T-helper 2 cell treated with Interferon-gamma antibody and Interleukin-4, amounts not matched to agents 100 ng/mL and 5 ng/mL, for 36 hours (primary cell): ENCODE results near the gene DENND1B. TPM values are rescaled to one million over a fixed set of nuclear protein-coding genes. Genes with fewer than 3 reads are reported as not detected.

Experiments used
- intact Hi-C: fragments of 100-400 bp; cut with micrococcal nuclease; formaldehyde crosslinking; loops from one replicate; pipeline ENCODE4 v1.15.1; 2023
- total RNA-seq: library from RNA; stranded (reverse); gene quantifications from 2 replicates; pipeline ENCODE4 v1.2.3, GENCODE V29; 2022

The DENND1B gene
- total RNA-seq, 1 donor from 2014 or later, result 55.9 TPM

DNA sequence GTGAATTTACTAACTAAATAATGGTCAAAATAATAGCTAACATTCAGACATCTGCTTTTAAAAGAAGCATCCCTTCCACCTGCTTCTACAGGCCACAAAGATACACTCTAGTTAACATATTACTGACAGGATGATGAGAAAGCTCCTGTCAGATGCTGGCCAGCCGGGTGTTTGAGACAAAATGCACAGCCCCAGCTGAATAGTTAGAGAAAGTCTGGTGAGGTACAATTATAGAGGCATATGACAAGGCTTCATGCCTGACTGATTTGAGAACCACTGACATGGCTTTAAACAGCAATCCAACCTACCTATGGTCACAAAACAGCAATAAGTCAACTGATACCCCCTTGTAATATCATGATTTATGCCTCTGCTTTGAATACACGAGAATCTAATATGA is 137.0 kb downstream of the DENND1B start:
- intact Hi-C loops, result no loop called here

DNA sequence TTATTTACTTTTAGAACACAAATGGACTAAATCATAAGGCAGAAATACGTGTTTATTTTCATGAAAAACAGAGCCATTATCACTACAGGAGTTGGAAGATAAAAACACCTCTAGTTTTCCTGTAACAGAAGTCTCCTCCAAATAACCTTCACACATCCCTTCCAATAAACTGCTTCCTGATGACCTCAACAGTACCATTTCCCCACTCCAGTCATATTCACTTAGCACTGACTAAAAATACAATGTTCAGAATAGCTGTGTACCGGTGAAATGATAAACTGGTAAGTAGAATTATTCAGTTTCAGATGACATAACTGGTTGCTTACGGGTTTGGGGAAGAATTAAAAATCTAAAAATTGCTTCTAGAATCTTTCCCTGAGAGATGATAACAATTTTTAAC is 137.9 kb downstream of the DENND1B start:
- intact Hi-C loops, result no loop called here

DNA sequence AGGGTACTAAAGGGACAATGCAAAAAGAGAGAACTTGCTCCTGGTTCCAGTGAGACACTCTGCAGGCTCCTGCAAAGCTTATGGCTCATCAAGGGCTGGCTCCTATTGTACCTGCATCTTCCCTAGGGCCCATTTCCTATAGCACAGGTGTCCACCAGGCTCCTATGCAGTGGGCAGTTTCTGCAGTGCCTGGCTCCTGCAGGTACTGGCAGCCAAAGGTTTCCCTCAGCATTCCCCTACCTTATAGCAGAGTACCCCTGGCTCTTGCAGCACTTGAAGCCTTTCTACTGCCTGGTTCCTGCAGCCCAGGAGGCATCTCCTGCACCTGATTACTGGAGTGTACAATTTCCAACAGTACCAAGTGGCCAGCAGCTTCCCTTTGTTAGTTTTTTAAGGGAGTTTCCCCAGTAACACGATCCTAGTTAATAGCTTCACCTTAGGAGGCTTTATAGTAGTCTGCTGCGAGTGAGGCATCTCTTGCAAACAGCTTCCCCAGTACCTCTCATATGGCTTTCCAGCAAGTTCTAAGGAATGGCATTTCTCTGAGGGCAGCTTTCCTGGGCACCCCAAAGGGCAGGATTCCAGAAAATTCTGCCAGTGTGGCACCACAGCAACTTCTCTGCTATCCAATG is 141.7 kb downstream of the DENND1B start:
- intact Hi-C loops, result no loop called here

DNA sequence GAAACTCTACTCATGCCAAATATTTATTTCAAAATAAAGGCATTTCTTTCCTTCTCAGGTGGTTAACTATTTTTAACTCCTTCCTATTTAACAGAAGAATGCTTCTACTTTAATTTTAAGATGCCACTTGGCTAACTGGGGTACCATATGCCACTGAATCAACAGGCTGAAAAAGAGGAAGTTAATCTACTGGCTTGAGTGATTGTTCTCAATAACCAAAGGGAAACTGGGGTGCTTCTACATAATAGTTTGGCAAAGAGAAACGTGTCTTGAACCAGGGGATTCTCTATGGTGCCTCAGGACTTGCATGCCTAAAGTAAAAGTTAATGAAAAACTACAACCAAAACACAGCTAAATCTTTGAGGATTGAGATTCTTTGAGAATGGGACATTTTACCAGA is 142.6 kb downstream of the DENND1B start:
- intact Hi-C loops, result no loop called here

DNA sequence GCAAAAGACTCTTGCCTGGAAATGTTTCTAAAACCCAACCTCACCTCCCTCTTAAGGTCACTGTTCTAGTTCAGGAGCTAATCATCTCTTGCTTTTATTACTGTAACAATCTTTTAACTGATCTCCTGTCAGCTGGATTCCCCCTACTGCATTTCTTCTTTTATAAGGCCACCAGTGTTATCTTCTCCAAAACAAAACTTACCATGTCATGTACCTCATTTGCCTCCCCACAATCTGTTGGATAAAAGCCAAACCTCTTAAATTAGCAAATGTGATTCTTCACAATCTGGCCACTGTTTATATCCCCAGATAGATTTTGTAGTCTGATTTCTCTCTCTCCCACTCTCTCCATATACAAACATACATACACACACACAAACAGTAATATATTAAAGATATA is 143.3 kb downstream of the DENND1B start:
- intact Hi-C loops, result no loop called here

DNA sequence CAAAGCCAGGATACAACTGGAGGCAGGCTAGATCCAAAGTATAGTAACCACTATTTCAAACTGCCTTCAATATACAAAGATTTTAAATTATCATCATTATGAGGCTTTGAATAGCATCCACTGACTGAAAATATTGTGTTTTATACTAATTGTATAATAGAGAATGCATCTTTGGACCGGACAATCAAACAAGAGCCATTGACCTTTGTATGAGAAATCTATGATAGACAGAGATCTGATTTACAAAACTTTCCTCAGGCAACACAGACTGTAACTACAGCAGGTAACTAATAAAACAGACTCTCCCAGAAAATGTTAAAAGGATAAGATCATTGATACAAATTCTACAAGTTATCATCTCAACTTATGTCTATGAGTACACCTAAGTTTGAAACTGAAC is 152.9 kb downstream of the DENND1B start:
- intact Hi-C loops, result no loop called here

DNA sequence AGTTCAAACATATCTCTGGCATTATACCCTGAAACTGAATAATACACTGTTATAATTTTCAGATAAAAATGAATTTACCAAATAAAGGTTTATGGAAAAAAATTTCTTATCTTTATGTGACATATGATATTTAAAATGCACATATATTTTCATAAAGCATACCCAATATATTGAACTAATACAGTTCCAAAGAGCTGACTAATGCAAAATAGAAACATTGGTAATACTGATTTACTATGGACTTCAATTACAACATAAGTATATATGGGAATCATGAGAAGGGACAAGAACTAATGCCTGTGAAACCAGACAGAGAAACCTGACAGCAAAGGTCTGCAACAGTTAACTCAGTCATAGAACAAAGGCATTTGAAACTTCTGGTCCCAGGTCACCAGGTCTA is 153.5 kb downstream of the DENND1B start:
- intact Hi-C loops, result no loop called here

DNA sequence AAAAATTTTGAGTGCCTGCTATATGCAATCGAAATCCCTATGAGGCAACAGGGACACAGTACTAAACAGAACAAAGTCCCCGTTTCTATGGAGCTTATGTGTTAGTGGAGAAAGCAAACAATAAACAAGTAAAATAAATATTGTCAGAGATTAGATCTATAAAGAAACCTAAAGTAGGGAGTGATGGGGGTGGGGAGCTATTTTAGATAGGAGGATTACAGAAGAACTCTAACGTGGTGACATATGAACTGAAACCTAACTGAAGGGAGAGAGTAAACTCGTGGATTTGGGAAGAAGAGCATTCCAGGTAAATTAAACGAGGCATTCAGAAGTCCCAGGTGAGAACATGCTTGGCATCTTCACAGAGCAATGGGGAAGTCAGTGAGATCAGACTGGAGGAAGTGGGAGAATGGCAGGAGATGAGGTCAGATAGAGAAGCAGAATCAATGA is 154.5 kb downstream of the DENND1B start:
- intact Hi-C loops, result no loop called here

DNA sequence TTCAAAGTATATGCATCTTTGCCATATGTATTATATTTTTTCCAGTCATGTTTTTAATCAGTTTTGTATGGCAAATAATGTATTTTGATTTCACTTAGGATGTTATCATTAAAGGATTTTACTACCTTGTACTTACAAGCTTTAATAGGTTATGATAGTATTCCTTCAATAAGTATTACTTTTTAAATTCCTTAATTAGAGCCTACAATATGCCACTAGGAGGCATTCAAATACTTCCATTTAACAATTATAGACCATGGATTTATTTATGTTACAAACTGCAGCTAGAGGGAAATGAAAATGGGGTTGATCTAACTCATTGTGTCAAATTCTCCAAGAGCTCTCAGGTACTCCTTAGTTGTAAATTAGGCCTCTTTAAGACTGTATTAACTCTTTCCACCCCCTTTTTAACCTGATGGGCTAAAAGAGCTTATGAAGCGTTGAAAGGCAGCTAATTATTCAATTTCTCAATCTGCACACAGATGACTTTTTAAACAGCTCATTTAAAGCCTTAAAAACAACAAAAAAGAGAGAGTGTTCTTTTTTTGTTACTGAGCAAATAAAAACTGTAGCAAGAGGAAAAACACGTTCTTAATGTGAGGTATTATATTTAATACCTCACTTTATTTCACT is 156.2 kb downstream of the DENND1B start:
- intact Hi-C loops, result loop anchor here (10.0 kb wide), 3 partner anchors 46 to 146 kb away; no protein-coding TSS in a partner anchor

DNA sequence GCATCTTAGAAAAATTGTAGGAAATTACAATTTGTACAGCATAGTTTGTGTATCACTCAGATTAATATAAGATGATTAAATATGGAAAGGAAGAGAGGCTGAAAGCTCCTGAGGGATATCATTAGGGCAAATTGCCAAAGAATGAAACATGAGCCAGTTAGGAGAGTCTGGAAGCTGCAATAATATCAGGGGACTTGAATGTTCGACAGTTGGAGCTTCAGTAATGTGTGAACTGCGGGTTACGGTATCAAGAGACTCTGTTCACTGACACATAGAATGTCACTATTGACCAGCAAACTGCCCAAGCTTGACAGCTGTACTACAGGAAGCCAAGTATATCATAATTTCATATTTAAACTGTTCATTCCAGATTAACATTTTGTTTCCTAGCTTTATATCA is 157.2 kb downstream of the DENND1B start:
- intact Hi-C loops, result loop anchor here (10.0 kb wide), 3 partner anchors 47 to 147 kb away; no protein-coding TSS in a partner anchor

DNA sequence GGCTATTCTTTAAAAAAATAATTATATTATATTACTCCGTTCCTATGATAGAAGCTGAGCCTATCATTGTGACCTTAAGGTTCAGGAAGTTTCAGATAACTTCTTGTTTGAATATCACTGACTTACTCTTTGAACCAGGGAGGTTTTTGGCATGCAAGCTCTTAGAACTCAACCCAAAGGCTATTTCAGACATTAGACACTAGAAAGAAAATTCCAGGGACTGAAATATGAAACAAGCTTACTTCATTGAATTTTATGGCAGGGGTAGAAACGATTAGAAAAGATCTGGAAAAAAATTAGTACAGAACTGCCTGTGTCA is 159.6 kb downstream of the DENND1B start:
- intact Hi-C loops, result loop anchor here (1.0 to 10.0 kb wide), 5 partner anchors 49 to 301 kb away; partner anchors contain the start of gene LHX9

DNA sequence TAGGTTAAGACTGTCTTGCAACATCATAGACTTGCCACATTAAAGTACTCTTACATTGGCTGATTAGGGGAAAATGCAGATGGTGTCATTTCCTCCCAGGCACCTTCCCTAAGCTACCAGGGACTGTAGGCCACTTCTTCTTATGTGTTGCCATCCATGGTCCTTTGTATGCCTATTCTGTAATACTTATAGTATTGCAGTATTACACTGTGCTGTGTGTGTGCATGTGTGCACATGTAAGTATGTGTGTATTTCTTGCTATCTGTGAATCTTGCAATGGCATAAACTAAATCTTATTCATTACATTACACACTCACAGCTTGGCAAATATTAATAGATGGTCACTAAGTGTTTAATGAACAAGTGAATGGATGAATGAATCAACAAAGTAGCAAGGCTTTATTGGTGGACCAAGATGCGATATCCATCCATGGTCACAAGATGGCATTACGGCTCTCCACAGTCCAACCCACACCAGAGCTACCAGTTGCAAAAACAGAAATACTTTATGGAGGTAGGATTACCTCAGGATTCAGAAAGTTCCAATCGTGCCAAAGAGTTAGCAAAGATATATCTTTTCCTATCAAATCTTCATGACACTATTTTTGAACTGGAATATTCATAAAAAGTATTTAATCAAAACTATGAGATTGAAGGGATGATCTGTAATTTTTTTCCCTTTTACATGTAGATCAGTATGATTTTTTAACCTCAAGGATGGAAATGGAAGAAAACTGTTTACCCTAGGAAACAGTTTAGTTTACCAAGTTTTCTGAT is 160.2 kb downstream of the DENND1B start:
- intact Hi-C loops, result loop anchor here (1.0 to 10.0 kb wide), 5 partner anchors 50 to 302 kb away; partner anchors contain the start of gene LHX9

DNA sequence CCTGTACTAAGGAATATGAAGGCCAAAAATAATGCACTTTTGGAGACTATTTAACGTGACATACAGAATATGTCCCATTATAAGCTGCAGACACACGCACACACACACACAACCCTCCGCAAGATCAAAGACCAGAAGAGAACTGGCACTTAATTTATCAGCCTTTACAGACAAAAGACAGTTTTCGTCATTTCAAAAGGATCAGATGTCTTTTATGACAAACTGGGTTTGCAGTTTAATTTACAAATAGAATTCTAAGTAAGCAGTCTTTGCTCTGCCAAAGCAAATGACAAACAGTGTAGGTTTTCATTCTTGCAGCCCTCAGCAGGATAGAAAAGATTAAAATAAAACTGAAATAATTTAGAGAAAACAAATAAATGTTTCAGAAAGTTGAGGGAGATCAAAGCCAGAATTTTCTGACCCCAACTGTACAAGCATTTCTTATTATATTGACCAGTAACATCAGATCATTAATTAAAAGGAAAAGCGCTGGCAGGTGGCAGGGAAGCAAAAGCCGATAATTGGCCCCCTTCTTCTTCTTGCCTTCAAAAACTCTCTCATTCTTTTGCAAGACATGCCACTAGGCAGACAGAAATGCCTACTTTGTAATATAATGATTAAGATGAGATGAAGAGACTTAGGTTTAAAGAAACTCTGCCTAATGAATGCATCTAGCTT is 169.0 kb downstream of the DENND1B start:
- intact Hi-C loops, result no loop called here

DNA sequence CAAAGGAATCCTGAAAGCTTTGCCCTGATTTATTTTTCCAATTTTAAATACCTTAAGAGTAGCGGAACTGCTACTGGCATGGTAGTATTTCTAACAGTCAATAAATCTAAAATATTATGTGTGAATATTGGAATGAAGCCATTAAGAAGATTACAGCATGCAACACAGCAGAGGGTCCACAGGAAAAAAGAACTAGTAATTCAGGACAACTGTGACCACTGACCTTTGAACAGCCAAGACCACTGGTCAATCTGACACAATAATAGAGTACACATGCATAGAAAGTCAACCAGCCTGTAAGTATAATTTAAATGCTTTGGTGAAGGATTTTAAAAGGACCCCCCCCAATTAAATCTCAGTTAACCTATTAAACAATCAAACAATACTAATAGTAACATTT is 171.0 kb downstream of the DENND1B start:
- intact Hi-C loops, result no loop called here

DNA sequence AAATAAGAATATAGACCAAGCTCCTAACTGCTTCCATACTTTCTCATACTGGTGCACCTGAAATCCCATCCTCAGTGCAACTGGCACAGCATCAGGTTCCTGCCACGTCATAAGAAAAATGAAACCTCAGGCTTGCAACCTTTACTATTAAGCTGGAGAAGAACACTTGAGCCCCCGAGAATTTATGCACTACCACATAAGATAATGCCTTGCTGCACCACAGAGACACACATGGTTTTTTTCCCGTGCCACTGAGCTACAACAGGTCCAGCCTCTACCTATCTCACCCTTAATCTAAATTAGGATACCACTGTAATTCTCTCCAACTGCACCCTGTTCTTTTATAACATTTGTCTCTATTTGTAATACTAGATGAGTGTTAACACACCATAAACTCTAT is 174.5 kb downstream of the DENND1B start:
- intact Hi-C loops, result no loop called here

DNA sequence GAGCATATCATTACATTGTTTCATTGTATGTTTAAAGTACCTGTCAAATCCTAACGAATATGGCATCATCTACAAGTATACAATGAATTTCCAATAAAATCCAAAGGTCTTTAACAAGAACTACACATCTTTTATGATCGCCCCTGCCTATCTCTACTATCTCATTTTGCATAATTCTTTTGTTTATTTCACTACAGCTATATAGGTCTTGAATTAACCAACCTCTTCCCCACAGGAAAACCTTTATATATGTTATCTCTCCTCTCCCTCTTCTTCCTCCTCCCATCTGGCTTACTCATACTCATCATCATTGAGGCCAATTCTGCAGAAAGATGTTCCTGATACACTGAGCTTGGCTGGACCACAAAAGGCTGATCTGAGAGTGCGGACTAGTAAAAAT is 175.5 kb downstream of the DENND1B start:
- intact Hi-C loops, result no loop called here

DNA sequence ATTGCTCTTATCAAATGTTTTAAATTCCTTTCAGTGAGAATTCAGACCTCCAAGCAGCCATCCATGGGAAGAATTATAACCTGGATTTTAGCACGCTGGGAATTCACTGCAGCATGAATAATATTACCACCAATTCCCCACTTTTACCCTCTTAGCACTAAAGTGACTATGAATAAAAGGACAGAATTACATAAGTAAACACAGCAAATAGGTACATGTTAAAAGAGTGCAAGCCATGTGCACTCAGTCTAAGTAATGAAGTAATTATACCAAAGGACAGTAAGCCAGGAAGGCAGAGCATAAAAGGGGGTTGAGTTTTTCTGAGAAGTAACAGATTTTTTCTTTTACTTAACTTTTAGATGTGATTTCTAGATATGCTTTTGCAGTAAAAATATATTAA is 176.3 kb downstream of the DENND1B start:
- intact Hi-C loops, result no loop called here

DNA sequence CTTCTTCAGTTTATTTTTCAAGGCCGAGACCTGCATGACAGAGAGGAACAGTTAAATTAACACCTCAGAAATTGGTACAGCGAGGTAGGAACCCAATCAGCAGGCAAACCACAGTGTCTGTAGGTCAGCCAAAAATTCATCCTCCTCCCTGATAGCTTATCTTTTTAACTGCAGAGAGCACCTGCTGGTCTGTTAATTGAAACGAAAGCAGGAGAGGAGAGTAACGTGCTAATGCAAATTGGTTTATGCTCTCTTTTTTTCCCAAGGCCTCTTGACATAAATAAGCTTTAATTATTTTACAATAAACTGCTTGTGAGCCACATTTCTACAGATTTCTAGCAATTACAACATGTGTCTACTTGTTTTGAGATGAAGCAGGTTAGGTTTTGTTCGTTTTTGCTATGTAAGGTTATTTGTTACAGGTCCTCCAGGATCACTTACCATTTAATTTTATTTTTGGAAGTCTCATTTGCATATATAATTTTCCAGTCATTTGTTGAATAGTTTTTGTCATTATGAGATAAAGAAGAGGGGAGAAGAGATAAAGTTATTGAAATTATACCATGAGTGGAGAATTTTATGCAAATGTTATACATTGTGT is 179.9 kb downstream of the DENND1B start:
- intact Hi-C loops, result no loop called here

DNA sequence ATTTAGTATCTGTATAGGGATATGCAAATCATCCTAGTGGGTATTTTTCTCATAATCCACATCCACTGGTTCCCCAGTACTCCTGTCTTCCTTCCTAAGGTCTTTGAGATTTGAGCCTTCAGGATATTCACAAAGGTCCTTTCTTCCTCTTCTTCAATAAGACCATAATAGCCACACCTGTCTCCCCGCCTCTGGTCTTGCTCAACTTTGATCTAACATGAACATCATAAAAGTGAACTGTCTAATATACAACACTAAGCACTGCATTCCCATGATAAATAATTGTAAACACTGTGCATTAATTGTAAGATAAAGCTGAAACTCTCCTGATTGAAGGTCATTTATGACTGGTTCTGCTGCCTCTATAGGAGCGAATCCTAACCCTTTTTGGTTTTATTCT is 184.6 kb downstream of the DENND1B start:
- intact Hi-C loops, result no loop called here

DNA sequence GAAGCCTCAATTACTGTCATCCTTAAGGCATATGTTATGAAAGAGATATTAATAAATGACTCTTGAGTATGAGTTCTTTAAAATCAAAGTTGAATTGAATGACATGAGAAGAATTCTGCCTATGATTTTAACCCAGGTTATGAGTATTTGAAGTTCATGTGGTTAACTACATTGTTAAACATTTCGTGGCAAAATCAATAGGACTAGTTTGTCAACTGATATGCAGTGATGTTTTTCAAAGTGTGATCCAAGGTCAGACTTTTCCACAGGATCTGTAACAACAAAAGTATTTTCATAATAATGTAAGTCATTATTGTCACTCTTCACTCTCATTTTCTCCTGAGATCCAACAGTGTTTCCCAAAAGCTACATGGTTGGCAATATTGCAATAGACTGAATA is 189.5 kb downstream of the DENND1B start:
- intact Hi-C loops, result no loop called here

DNA sequence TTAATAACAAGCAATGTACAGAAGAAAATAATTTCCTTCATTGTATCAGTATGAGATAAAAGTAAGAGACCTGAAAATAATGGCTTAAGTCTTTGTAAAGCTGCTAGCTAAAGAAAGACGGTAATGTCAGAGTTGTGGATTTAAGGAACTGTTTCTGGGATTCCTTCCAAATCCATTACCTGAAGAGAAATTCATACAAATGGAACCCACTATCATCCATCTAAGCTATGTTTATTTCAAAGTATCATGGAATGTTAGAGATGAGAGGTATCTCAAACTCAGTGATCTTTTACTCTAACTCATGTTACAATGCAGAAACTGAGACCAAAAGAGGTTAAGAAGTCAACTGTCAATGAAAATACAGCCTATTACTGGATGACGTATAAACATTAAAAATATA is 197.7 kb downstream of the DENND1B start:
- intact Hi-C loops, result no loop called here
